Kidney capillary endothelial cell (primary cell): ENCODE results near the gene C2orf76.

Experiments used
- DNase-seq: peaks from one replicate; pipeline ENCODE4 v3.0.0-alpha.2; 2018; ENCODE audit warnings: low spot score

Gene C2orf76

DNA sequence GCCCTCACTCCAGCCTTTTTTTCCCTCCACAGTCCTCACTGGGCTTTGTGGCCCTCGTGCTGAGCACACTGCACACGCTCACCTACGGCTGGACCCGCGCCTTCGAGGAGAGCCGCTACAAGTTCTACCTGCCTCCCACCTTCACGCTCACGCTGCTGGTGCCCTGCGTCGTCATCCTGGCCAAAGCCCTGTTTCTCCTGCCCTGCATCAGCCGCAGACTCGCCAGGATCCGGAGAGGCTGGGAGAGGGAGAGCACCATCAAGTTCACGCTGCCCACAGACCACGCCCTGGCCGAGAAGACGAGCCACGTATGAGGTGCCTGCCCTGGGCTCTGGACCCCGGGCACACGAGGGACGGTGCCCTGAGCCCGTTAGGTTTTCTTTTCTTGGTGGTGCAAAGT lies 103.6 kb downstream of the C2orf76 start:
- DNase-seq = no peak

DNA sequence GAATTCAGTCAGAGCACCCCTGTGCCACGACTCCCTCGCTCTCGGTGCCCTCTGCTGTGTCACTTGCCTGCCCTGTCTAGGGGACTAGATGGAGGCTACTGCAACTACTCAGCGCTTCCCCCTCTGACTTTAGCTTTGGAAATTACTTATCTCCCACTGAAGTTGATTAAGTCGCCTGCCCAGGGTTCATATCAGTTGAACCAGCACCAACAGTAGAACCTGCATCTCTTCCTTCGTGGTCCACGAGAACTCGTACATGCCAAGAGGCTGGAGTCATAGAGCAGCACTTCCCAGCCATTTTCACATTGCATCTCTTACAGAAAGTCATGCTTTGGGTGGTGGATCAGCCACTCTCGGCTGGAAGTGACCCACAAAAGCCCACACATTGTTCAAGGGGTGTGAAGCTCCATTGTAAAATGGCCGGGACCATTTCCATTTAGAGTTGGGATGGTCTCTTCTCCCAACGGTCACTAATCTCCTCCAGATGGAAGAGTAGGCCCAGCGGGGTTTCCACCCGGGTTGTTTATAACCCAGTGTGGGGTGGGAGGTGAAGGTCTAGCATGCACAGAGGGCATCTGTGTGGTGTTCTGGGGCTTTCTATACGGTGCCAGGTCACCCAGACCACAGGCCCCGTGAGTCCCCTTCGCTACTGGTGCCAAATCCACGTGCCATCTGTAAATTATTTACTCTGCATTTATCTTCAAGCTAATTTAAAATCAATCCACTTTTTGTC lies 105.0 kb downstream of the C2orf76 start:
- no peak for DNase-seq

DNA sequence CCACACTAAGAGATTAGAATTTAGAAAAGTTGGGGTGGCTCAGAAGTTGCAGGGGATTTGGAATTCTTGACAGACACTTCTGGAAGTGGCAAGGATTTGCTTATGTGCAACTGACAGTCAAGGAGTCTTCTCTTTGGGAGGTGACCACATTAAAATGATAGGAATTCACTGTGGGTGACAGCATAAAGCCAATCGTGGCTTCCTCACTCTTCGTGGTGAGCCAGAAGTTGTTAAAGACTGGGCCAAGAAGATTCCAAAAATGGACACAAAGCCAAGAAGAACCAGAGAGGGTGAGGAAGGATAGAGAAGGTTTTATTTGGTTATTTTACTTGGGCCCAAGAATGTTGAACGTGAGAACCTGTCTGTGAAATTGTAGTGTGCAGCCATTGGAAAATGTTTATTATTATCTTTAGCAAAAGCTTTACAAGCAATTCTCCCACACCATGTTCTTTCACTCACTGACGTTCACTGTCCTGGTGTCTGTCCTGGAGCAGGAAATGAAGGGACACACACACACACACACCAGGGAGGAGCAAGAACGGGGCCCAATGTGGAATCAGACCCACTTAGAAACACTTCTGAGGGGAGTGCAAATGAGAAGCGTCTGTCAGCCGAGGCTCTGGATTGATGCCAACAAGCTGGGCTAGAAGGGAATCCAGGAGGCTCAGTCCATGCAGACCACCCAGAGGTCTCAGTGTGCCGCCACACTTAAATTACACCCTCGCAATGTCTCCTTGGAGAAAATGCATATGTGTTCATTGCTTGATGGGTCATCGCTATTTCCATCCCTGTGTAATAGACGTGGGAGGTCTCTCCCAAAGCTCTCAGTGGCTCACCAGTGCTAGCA lies 105.8 kb downstream of the C2orf76 start:
- DNase-seq = no peak

DNA sequence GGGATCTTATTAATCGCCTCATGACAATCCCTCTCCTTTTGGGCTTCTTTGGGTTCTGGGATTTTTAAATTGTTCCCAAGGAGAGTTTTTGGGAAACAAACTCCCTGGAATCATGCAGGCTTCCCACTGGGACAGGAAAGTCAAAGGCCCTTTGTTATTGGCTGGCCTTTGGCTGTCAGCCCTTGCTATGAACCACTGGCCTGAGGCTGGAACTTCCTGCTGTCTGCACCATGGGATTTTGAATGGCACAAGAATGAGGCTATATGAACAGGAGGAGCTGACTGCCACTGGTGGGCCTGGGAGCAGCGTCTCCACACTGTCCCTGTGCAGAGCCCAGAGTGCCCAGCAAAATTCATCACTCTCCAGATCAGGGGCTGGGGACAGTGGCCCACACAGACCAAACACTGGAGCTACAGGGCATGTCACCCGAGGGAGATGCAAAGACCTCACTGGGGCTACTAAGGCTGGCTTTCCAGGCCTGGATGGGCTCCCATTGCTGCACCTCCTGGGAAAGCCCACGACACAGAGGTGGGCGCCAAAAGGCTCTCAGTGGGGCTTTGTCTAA lies 107.3 kb downstream of the C2orf76 start:
- DNase-seq = no peak

DNA sequence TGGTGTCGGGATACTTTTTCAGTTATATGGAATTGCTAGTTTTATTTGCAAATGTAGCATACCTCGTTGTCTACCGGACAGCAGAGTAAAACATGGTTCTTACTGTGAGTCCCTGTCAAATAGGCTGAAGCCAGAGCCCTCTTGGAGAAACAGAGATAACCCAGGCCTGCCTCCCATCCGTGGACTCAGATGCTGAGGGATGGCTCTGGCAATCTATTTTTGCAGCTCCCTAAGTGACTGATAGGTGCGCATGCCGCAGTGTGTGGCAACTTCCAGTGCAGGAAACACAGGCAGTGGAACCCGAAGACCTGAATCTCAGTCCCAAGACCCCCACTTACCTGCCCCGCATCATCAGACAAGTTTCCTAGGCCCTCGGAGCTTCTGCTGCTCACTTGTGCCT lies 109.4 kb downstream of the C2orf76 start:
- DNase-seq = no peak

DNA sequence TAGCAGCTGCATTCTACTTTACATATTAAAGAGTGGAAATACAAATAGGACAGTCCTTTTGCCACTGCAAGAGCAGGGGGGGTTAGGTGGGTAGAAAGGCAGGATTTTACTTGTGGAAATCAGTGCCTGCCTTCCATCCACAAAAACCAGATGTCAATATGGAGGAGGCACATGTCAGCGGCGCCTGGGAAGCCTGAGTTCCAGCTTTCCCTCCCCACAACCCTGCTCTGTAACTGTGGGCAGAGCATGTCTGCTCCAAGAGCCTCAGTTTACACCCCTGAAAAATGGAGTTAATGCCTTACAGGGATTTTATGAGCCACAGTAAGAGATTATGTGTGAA lies 110.1 kb downstream of the C2orf76 start:
- DNase-seq = no peak

DNA sequence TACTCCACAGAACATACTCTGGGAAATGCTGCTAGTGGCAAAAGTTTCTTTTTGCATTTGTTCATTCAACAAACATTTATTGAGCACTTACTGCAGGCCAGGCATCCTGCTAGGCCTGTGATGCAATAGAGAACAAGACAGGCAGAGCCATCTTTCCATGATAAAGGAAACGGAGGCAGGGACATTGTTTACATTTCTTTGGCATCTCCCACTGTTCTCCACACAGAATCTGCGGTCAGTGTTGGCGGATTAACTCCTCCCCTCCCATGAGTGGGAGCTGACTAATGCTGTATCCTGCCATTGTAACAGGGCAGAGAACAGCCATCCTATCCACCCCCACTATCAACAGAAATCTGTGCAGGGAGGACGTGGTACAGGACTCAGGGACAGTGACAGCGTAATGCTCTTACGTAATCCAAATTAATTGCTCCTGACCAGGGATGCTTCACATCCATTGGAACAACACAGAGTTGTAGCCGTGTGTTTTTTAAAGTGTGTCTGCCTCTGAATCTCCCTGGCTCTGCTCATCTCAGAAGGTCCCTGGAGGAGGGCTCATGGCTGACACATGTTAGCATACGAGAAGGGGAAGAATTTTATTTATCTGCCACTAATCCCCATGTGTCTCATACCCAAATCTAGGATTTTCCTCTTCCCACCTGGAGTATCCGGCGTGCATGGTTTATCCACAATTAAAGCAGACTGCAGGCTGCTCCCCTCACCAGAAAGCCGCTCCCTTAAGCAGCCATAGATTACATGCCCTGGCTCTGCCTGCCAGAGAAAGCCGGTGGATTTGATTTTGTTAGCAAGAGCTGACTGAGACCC lies 110.7 kb downstream of the C2orf76 start:
- DNase-seq = peak; percentile 96

DNA sequence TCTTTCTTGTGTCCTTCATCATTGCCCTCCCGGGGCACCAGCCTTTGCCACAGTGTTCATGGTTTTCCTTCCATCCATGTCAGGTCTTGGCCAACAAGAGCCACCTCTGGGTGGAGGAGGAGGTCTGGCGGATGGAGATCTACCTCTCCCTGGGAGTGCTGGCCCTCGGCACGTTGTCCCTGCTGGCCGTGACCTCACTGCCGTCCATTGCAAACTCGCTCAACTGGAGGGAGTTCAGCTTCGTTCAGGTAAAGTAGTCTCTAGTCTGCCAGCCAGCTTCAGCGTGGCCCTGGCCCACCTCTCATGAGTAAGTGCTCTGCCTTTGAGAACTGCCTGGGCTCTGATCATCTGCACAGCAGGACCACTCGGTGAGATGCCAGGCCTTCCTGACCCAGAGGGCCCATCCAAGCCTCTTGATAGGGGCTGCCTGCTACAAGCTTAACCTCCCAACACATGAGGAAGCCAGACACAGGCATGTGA lies 112.0 kb downstream of the C2orf76 start:
- DNase-seq = no peak

DNA sequence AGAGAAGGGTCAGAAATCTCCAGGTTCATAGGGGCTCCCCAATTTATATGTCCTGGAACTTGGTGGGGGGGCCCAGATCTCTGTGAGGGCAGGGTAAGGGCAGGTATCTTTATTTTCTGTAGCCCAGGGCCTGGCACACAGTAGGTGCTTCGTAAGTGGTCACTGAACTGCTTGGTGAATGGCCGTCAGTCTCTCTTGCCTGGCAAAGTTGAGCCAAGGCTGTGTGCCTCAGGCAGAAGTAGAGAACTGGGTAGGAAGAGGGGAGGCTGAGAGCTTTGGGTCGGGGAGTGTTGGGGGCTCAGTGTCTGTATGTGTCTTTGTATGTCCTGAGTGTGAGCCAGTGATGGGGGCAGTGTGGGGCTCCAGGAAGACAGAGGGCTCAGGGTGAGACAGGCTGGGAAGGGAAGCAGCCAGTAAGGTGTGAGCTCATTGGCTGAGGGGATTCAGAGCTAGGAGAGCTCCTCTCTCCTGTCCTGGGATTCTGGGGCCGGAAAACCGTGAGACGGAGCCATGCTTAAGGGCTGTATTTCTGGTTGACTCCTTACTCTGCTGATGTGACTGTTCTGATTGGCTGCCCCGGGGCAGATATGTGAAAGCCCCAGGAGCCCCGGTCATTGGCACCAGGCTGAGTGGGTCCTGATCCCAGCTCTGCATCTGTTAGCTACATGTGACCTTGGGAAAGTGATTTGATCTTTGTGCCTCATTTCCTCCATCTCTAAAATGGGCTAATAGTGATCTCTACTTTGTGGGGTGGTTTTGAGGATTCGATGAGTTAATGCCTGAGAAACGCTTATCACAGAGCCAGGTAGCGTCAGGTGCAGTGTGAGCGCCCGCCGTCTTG lies 112.7 kb downstream of the C2orf76 start:
- DNase-seq = no peak

DNA sequence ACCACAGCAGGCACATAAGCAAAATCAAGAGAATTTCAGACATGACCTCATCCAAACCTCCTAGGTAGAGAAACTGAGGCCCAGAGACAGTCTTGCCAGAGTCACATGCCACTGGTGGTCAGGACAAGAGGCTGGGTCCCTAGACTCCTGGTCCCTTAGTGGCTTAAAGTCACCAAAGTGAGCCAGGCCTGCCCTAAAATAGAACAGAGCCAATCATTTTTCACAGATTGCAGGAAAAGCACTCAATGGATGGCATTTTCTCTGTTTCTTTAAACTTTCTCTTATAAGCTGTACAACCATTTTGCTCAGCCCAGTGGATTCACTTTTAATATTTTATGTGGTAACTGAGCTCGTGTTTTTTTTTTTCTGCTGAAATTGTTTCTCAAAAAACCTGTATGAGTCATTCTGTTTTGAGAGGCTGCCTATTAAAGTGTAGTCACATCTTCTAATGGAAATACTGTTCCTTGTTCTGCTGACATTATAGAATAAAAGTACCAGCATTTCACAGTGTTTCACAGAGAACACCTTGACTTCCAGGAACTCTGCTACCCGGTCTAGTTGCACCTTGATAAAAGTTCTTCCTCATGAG lies 113.4 kb downstream of the C2orf76 start:
- peak; percentile 21 for DNase-seq
